GM18505 (cell line): Measurements from ENCODE around the gene FAM89A.

Source experiments
- ATAC-seq: cut with Tn5 transposase; IDR thresholded peaks from one replicate; pipeline ENCODE4 v1.9.1; 2021; ENCODE audit not compliant: unreplicated experiment
- POLR2A ChIP-seq: IDR thresholded peaks from 4 replicates; pipeline ENCODE4 v1.6.1; 2011; ENCODE audit warnings: borderline replicate concordance; ENCODE audit not compliant: insufficient read depth, insufficient read length; ENCODE audit errors: extremely low read depth

The FAM89A gene

GRCh38 chr1:231040019-231040799, at the start of gene FAM89A:
FAM89A (minus strand) TSS chr1:231040254; CDS start chr1:231040211, 43 bp downstream.
- peak; percentile 63 for ATAC-seq
- TF ChIP-seq POLR2A: no peak

GRCh38 chr1:231084353-231084752, 44.3 kb upstream of the FAM89A start:
- TF ChIP-seq POLR2A: no peak
- no peak for ATAC-seq

- ATAC-seq: no peak
- TF ChIP-seq POLR2A: no peak
Observed at GRCh38 chr1:231079163-231079562, 39.1 kb upstream of the FAM89A start.

GRCh38 chr1:231078250-231078649, 38.2 kb upstream of the FAM89A start:
- no peak for ATAC-seq
- TF ChIP-seq POLR2A: no peak

- no peak for TF ChIP-seq POLR2A
- no peak for ATAC-seq
Observed at GRCh38 chr1:231076802-231077201, 36.7 kb upstream of the FAM89A start.

- no peak for TF ChIP-seq POLR2A
- no peak for ATAC-seq
Observed at GRCh38 chr1:231075497-231075896, 35.4 kb upstream of the FAM89A start.

GRCh38 chr1:231075020-231075419, 35.0 kb upstream of the FAM89A start:
- no peak for TF ChIP-seq POLR2A
- no peak for ATAC-seq

- no peak for TF ChIP-seq POLR2A
- no peak for ATAC-seq
Observed at GRCh38 chr1:231074046-231074445, 34.0 kb upstream of the FAM89A start.

DNA sequence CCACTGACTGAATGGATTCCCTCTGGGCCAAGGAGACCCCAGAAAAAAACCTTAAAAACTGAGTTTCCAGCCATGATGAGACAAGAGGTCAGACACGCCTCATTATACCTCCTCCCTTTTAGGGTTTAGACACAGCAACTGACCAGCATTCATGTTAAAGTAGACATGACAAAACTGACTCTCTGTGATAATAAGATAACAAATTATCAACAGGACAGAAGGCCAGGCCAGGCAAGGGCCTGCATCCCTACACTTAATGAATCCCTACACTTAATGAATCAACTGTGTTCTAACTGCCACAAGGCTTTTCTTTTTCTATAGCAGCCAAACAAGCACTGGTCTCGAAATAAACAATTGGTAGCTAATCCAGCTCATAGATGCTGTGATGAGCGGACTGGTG, 33.3 kb upstream of the FAM89A start:
- no peak for TF ChIP-seq POLR2A
- no peak for ATAC-seq

GRCh38 chr1:231072502-231073094, 32.5 kb upstream of the FAM89A start:
- TF ChIP-seq POLR2A: no peak
- ATAC-seq: no peak

- no peak for ATAC-seq
- TF ChIP-seq POLR2A: no peak
Observed at GRCh38 chr1:231072041-231072440, 32.0 kb upstream of the FAM89A start.

- no peak for ATAC-seq
- TF ChIP-seq POLR2A: no peak
Observed at GRCh38 chr1:231070758-231071444, 30.8 kb upstream of the FAM89A start.

GRCh38 chr1:231069333-231069732, 29.3 kb upstream of the FAM89A start:
- TF ChIP-seq POLR2A: no peak

GRCh38 chr1:231068762-231069161, 28.7 kb upstream of the FAM89A start:
- ATAC-seq: no peak
- TF ChIP-seq POLR2A: no peak

More at GRCh38 chr1:231069333-231069732, 29.3 kb upstream of the FAM89A start:
- no peak for ATAC-seq

GRCh38 chr1:231065510-231066241, 25.6 kb upstream of the FAM89A start:
- ATAC-seq: no peak
- no peak for TF ChIP-seq POLR2A
